Fibroblast of skin of right quadriceps (primary cell): ENCODE data around the gene PRRT1B.
"Not testable (repeated sequence)": the region's sequence is repeated elsewhere in the genome, so short reads cannot be mapped to it uniquely, and the experiment has no call there.

Source experiments
- DNase-seq: peaks from one replicate; pipeline ENCODE4 v3.0.0-alpha.2; 2013

PRRT1B gene

DNA sequence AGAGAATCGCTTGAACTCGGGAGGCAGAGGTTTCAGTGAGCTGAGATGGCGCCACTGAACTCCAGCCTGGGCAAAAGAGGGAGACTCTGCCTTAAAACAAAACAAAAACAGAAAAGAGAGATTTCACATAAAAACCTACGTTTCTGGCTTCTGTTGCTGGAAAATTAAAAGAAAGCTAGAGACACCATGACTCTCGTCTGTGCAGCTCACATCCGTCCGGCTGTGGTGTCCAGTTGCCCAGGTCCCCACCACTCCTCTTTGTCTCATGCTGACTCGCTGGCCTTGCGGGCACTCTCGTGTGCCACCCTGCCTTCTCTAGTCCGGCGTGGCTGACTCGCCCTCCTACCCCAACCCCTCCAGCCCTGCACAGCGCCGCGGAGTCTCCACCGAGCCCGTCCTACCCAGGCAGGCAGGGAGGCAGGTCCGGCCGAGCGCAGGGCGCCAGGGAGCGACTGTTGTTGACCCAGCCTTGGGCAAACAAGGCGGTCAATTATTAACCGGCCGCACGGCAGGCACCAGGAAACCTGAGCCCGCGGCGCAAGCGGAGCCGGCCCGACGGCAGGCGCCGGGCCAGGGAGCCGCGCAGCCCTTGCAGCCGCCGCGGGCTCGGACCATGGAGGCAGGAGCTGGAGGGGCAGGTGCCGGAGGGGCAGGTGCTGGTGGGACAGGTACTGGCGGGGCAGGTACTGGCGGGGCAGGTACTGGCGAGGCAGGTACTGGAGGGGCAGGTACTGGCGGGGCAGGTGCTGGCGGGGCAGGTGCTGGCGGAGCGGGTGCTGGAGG lies at the start of gene PRRT1B:
TSS of gene PRRT1B (plus strand) at position 521 of the 783 bp plus-strand sequence. CDS start at position 614, 93 bp downstream.
- no peak for DNase-seq

DNA sequence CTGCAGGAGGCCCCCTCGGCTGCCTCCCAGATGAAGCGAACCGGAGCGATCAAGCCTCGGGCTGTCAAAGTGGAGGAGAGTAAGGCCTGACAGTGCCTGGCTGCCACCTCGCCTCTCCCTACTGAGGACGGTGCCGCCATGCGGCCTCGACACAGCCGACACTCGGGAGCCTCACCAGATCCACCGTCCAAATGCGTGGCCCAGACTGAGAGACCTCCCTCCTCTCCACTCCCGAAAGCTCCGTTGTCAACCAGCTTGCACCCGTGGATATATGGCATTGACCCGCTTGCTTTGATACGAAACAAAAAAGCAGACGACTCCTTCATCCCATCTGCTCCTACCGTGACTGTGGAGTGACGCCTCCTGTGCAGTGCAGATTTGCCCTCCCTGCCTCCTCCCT lies 49.5 kb upstream of the PRRT1B start:
- no peak for DNase-seq

DNA sequence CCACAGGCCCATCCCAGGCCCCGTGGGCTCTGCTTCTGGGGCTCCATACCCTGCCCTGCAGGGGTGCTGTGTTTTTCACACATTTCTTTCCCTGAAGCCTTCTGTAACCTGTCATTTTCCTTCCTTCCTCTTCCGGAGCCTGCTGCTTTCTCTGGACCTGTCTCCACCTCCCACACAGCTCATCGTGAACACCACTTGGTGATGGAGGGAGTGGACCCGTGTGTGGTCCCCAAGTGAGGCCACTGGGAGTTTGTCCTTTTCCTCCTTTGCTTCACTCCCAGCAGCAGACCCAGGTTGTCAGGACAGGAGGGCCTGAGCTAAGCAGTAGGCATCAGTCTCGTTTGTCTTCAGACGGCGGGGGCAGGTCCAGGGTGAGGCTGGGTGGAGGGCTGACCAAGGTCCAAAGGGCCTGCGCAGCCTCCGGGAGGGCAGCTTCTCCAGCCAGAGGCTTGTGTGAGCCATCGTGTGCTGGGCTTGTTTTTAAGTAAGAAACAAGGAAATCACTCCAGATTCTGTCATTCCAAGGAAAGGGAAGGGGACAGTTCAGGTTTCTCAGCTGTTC lies 48.4 kb upstream of the PRRT1B start:
- no peak for DNase-seq

DNA sequence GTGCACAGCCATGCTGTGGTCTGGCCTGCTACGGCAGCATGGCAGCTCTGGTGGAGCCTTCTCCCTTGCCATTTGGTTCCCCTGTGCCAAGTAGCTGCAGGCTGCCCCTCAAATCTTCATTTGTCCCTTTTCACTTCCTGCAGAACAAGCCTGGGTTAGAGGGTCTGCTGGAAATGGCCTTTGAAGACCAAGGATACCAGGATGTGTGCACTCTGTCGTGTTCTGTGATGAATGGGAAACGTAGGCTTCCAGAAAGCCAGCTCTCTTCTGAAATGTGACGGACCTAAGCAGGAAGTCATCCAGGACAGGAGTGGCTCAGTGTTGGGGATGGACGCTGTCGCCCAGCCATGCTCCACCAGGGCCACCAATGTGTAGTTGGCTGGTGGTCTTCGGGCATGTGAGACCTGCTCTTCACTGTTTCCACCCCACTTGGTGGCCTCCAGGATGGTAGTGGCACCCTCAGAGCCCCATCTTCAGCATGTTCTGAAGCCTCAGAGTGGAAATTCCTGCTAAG lies 46.0 kb upstream of the PRRT1B start:
- DNase-seq = no peak

DNA sequence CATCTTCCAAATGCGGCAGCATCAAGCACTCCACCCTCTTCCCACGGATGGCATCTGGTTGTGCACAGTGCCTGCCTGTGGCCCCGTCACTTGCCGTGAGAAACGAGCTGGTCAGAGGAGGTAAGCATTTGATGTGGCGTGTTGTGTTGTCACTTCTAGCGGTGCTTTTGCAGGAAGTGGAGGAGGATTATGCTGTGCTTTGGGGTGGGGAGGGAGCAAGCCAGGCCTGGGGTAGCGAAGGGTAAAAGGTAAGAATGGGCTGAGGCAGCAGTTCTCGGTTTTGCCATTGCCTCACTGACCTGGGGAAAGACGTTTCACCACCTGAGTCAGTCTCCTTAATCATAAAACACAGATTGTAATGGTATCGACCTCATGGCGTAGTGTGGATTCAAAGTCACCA lies 44.9 kb upstream of the PRRT1B start:
- DNase-seq = no peak

DNA sequence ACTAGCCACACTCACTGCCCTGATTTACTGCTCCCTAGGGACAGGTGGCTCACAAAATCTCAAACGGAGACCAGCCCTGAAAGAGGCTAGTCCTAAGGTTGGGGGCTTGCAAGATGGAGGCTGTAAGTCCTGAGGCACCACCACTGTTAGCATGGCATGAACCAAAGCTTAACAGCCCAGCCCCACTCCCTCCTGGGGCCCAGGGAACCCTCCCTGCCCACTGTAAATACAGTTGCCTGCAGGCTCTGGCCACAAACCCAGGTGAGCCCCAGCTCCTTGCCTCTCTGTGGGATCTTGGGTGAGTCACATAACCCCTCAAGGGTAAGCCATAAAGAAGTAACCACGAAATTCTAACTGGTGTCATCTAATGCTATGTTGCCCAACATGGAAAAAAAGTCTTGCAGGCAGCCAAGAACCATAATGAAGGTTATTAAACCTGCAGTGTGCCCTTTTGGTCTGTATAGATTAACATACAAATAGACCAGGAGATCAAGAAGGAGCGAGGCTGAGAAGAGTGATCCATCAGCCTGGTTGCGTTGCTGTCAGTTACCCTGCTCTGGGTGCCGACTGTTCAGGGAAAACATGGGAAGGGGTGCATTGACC lies 44.3 kb upstream of the PRRT1B start:
- DNase-seq = peak; percentile 78

DNA sequence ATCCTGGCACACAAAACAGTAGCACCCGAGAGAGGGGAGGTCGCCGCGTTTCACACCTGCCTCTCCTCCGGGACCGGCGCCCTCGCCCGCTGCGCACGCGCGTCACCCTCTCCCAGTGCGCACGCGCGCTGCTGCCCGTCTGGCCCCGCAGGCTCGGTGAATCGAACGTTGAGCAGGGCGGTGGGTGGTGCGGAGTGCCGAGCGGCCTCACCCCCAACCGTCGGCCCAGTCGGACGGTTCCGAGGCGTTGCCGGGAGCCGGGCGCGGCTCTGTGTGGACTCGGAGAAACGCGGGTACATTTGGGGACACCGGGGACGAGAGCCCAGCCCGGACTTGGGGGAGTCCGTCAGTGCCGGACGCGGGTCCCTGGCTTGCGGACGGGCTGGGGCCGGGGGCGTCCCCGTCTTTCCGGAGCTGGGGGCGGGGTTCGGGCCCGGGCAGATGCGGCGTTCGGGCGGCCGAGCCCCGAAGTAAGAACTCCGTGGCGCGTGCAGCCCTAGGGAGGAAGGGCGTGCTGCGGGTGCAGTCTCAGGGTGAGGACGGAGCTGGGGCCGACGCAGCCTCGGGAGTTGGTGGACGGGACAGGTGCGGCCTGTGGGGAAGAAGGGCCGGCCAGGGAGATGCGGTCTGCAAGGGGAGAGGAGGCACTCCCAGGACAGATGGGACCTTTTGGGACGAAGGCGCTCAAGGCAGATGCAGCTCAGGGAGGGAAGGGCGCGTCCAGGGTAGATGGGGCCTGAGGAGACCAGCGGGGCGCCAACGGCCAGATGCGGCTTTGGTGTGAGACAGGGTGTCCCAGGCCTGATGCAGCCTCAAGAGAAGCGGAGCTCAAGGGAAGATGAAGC lies 42.3 kb upstream of the PRRT1B start, which contains the start of gene POMT1:
TSS of gene POMT1 (plus strand) at position 138 of the 845 bp plus-strand sequence. CDS start 1,301 bp downstream, outside the sequence.
- peak; percentile 78 for DNase-seq

DNA sequence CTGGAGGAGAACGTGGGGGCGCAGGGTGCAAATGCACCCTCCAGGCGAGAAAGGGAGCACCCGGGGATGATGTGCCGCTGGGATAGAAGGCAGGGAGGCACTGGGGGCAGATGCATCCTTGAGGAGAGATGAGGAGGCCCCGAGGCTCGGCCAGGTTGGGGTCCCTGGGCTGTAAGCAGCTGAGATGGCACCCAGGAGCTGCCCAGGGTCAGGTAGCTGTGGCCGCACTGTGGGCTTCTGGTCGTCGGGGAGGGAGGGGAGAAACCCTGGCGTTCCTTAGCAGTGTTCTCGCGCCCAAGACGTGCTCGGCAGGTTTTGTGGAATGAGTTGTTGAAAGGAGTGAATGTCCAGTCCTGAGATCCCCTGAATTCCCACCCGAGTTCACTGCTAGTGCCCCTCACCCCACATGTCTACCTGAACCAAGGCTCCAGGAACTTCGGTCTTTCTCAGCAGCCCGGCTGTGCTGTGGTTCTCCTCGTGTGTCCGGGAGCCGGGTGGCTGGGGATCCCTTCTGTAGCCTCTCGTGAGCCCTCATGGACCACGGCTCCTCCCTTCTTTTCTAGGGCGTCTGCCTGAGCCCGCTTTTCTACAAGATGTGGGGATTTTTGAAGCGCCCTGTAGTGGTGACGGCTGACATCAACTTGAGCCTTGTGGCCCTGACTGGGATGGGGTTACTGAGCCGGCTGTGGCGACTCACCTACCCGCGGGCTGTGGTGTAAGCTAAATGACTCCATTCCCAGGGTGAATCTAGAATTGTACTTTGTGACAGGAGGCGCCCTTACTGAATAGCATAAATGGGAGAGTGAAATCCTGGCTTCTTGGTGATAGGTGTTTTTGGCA lies 41.5 kb upstream of the PRRT1B start:
- peak; percentile 32 for DNase-seq

DNA sequence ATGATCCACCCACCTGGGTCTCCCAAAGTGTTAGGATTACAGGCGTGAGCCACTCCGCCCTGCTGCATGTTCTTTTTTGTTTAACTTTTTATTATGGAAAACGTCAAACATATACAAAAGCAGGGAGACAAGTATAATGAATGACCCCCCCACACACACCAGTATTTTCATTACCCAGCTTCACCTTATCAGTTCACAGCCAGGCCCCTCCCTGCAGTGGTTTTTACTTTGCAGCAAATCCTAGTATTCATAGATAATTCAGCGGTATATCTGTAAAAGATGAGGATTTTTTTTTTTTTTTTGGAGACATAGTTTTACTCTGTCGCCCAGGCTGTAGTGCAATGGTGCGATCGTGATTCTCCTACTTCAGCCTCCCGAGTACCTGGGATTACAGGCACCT lies 40.3 kb upstream of the PRRT1B start:
- no peak for DNase-seq

DNA sequence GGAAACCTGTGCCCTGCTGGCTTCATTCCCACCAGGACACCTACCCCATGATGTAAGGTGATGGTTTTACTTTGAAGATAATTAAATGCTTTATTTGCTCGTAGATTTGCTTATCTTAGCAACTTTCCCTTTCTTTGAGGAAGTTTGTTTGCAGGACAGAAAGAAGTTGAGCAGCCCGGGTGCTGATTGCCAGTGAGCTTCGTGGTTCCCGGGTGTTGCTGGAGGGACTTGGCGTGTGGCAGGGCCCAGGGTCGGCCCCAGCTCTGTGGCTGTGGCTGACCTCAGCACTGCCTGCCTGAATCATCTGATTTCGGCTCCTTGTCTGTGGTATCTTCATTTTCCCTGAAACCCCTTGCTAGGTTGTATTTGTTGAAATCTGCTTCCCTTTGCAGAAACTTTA lies 33.9 kb upstream of the PRRT1B start:
- DNase-seq = no peak

DNA sequence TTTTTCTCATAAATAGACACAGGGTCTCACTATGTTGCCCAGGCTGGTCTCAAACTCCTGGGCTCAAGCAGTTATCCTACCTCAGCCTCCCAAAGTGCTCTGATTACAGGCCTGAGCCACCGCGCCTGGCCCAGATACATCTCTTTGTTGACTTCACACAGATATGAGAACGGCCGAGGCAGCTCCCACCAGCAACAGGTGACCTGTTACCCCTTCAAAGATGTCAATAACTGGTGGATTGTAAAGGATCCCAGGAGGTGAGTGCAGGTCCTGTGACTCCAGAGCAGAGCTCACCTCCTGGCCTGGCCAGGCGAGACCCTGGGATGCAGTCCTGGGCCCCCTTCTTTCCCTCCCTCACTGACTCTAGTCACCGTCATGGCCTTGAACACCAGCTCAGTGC lies 33.4 kb upstream of the PRRT1B start:
- DNase-seq = no peak

DNA sequence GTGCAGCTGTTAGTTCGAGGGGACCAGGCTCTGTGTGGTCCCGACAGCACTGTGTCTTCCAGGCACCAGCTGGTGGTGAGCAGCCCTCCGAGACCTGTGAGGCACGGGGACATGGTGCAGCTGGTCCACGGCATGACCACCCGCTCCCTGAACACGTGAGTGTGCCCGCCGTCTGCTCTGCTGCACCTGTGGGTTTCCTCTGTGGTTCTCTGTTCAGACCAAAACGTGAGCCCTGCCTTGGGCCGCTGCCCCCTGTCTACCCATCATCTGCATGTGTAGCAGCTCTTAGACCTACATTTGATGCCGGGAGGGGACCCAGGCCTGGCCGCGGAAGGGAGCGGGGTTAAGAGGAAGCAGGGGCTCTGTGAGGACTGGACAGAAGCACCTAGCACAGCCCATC lies 32.1 kb upstream of the PRRT1B start:
- DNase-seq = no peak

DNA sequence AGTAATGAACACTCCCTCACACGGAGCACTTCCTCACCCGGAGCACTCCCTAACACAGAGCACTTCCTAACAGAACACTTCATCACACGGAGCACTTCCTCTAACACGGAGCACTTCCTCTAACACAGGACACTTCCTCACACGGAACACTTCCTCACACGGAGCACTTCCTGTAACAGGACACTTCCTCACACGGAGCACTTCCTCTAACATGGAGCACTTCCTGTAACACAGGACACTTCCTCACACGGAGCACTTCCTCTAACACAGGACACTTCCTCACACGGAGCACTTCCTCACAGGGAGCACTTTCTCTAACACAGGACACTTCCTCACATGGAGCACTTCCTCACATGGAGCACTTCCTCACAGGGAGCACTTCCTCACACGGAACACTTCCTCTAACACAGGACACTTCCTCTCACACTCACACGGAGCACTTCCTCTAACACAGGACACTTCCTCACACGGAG lies 29.7 kb upstream of the PRRT1B start:
- not testable (repeated sequence) for DNase-seq

DNA sequence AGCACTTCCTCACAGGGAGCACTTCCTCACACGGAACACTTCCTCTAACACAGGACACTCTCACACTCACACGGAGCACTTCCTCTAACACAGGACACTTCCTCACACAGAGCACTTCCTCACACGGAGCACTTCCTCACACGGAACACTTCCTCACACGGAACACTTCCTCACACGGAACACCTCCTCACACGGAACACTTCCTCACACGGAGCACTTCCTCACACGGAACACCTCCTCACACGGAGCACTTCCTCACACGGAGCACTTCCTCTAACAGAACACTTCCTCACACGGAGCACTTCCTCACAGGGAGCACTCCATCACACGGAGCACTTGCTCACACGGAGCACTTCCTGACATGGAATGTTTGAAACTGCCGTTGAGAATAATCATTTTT lies 29.2 kb upstream of the PRRT1B start:
- DNase-seq = no peak

DNA sequence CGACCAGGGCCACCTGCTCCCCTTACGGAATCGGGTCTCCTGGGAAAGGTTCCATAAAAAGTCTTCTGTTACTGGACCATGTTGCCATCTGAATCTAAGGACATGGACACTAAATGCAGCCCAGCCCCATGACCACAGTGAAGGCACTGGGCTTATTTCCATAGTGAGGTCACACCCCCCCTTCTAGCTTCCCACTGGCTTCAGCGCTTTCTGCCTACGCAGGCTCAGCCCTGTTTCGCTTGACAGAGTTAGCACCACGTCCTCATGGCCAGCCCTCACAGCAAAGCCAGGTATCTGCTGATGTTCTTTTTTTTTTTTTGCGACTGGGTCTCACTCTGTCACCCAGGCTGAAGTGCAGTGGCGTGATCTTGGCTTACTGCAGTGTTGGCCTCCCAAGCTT lies 28.4 kb upstream of the PRRT1B start:
- no peak for DNase-seq

DNA sequence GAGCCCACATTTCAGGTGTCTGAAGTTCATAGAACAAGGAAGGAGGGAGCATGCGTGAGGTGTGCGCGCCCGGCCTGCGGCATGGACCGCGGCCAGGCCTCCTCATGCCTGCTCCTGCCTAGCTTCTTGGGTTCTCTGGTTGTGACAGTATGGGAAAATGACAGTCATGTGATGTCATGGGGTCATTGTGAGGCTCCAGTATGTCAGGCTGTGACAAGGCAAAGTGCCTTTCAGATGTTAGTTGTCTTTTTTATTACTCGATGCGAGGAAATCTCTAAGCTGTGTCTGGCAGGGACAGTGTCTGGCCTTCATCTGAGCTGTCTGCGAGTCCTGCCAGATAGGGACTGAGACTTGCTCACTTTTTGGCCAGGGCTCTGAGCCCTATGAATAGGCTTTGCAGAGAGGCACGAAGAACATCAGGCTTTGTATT lies 27.5 kb upstream of the PRRT1B start:
- no peak for DNase-seq

DNA sequence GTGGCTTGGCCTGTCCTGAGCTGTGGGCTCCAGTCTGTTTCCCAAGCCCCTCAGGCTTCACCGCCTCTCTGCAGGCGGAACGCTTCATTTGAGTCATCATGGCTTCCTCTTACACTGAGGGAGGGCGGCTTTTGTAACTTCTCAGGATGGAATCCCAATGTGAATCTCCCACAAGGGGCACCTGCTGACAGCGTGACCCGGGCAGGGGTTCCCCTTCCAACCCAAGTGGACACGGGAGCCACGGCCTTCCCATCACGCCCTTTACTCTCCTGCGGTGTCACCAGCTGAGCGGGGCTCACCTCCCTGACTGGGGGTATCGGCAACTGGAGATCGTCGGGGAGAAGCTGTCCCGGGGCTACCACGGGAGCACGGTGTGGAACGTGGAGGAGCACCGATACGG lies 26.8 kb upstream of the PRRT1B start:
- no peak for DNase-seq

DNA sequence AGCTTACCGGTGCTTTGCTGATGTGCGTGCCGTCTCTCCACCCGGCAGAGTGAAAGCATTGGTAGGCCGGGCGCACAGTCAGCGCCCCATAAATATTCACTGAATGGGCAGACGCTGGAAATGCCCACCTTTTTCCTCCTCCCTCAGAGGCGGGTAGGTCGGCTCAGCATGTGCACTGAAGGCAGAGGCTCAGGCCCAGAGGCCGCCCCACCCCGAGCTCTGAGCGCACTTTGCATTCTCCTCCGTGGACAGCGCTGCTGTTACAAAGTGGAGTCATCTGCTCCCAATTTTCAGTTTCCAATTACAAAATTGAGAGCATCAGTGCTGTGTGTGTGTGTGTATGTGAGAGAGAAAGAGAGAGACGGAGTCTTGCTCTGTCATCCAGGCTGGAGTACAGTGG lies 24.8 kb upstream of the PRRT1B start:
- no peak for DNase-seq

DNA sequence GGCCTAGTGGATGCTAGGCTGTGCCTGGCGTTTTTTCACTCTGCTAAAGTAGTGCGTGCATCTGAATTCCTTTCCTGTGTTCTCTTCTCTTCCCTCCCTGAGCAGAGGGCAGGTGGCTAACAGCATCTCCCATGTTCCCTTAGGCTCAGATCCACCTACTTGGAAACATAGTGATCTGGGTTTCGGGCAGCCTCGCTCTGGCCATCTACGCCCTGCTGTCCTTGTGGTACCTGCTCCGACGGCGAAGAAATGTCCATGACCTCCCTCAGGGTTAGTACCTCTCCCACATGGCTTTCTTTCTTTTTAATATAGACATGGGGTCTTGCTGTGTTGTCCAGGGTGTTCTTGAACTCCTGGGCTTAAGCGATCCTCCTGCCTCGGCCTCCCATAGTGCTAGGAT lies 24.1 kb upstream of the PRRT1B start:
- DNase-seq = no peak

DNA sequence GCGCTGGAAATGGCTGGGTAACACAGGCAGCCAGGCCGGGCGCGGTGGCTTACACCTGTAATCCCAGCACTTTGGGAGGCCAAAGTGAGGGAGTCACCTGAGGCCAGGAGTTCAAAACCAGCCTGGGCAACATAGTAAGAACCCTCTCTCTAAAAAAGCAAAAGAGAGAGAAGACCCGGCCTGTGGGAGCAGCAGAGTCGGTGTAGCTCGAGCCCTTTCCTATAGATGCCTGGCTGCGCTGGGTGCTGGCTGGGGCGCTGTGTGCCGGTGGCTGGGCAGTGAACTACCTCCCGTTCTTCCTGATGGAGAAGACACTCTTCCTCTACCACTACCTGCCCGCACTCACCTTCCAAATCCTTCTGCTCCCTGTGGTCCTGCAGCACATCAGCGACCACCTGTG lies 23.5 kb upstream of the PRRT1B start:
- DNase-seq = no peak

DNA sequence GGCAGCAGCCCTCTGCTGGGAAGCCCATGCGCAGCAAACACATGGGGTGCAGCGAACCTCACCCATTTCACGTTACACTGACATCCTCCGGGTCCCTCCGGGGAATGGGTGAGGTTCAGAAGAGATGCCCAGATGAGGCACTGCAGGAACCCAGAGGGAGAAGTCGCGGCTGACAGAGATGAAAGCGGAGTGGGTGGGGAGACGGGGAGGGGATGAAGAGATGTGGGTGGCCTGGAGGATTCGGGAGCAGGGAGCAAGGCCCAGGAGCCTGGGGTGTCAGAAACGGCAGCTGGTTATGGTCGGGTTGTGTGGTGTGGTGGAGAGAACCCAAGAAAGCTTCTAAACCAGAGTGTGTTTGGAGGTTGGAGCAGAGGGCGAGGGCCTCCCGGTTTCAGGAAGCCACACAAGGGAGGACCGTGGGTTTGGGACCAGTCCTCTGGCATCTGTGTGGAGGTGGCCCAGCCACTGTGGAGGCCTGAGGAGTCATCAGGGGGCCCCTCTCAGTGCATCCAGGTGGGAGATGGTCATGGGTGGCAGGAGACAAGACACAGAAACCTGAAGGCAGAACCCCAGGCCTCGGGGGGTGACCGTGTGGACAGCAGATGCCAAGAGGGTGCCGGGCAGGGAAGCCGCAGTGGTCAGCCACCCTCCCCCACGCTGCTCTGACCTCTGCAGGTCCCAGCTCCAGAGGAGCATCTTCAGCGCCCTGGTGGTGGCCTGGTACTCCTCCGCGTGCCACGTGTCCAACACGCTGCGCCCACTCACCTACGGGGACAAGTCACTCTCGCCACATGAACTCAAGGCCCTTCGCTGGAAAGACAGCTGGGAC lies 22.9 kb upstream of the PRRT1B start:
- no peak for DNase-seq
